ENCODE results near the gene ERVK3-1.

DNA sequence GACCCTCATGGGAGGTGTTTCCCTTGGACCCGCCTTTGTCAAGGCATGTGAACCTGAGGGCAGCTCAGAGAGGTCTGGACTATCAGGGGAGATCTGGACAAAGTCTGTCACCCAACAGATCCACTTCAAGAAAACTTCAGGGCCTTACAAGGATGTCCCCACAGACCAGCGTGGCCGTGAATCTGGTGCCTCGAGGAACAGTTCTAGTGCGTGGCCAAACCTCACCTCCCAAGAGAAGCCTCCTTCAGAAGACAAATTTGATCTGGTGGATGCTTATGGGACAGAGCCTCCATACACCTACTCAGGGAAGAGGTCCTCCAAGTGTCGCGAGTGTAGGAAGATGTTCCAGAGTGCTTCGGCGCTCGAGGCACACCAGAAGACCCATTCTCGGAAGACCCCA lies 33.2 kb downstream of the ERVK3-1 start:
- TF ChIP-seq, protein P1, sequence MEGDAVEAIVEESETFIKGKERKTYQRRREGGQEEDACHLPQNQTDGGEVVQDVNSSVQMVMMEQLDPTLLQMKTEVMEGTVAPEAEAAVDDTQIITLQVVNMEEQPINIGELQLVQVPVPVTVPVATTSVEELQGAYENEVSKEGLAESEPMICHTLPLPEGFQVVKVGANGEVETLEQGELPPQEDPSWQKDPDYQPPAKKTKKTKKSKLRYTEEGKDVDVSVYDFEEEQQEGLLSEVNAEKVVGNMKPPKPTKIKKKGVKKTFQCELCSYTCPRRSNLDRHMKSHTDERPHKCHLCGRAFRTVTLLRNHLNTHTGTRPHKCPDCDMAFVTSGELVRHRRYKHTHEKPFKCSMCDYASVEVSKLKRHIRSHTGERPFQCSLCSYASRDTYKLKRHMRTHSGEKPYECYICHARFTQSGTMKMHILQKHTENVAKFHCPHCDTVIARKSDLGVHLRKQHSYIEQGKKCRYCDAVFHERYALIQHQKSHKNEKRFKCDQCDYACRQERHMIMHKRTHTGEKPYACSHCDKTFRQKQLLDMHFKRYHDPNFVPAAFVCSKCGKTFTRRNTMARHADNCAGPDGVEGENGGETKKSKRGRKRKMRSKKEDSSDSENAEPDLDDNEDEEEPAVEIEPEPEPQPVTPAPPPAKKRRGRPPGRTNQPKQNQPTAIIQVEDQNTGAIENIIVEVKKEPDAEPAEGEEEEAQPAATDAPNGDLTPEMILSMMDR (IDR thresholded peaks at IDR 0.05) = no peak
- TF ChIP-seq POLR2AphosphoS5 (IDR thresholded peaks at IDR 0.05; ENCODE audit: low read depth, low read length) (no peak), TAF1 (IDR thresholded peaks at IDR 0.05; ENCODE audit: borderline replicate concordance, low read depth, low read length) (no peak), RAD21 (IDR thresholded peaks at IDR 0.05; ENCODE audit: low read length) (no peak), EZH2phosphoT487 (IDR thresholded peaks at IDR 0.05; ENCODE audit: borderline replicate concordance, low read depth) (no peak), GATA2 (CRISPR knock-in tag; IDR thresholded peaks at IDR 0.05) (no peak), TCF12 (IDR thresholded peaks at IDR 0.05) (no peak), RFX5 (IDR thresholded peaks at IDR 0.05; ENCODE audit: low read length) (no peak), NFIC (IDR thresholded peaks at IDR 0.05; ENCODE audit: borderline replicate concordance) (no peak), SIN3A (IDR thresholded peaks at IDR 0.05; ENCODE audit: borderline replicate concordance, low read depth, low read length) (no peak)
- TF ChIP-seq, protein P2, sequence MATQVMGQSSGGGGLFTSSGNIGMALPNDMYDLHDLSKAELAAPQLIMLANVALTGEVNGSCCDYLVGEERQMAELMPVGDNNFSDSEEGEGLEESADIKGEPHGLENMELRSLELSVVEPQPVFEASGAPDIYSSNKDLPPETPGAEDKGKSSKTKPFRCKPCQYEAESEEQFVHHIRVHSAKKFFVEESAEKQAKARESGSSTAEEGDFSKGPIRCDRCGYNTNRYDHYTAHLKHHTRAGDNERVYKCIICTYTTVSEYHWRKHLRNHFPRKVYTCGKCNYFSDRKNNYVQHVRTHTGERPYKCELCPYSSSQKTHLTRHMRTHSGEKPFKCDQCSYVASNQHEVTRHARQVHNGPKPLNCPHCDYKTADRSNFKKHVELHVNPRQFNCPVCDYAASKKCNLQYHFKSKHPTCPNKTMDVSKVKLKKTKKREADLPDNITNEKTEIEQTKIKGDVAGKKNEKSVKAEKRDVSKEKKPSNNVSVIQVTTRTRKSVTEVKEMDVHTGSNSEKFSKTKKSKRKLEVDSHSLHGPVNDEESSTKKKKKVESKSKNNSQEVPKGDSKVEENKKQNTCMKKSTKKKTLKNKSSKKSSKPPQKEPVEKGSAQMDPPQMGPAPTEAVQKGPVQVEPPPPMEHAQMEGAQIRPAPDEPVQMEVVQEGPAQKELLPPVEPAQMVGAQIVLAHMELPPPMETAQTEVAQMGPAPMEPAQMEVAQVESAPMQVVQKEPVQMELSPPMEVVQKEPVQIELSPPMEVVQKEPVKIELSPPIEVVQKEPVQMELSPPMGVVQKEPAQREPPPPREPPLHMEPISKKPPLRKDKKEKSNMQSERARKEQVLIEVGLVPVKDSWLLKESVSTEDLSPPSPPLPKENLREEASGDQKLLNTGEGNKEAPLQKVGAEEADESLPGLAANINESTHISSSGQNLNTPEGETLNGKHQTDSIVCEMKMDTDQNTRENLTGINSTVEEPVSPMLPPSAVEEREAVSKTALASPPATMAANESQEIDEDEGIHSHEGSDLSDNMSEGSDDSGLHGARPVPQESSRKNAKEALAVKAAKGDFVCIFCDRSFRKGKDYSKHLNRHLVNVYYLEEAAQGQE (IDR thresholded peaks at IDR 0.05; ENCODE audit: low read depth, low read length) = no peak
- TF ChIP-seq, protein P3, sequence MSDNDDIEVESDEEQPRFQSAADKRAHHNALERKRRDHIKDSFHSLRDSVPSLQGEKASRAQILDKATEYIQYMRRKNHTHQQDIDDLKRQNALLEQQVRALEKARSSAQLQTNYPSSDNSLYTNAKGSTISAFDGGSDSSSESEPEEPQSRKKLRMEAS (IDR thresholded peaks at IDR 0.05; ENCODE audit: low read depth) = no peak
